ENCODE data around the gene TUBA8.
"Not testable (repeated sequence)": the region's sequence is repeated elsewhere in the genome, so short reads cannot be mapped to it uniquely, and the experiment has no call there.

DNA sequence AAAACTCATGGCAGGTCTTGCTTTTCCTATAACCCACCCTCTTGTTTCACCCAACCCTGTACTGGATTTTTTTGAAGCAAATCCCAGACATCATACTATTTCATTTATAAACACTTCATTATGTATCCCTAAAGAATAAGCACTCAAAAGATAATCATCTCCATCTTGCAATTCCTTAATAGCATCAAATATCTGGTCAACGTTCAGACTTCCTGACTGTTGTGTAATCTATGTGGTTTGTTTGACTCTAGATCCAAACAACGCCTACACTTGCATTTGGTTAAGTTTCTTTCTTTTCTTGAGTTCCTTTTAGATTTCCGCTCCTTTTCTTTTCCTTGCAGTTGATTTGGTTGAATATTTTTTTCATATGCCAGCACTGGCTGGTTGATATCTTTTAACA, 61.6 kb downstream of the TUBA8 start:
- TF ChIP-seq, protein P1, sequence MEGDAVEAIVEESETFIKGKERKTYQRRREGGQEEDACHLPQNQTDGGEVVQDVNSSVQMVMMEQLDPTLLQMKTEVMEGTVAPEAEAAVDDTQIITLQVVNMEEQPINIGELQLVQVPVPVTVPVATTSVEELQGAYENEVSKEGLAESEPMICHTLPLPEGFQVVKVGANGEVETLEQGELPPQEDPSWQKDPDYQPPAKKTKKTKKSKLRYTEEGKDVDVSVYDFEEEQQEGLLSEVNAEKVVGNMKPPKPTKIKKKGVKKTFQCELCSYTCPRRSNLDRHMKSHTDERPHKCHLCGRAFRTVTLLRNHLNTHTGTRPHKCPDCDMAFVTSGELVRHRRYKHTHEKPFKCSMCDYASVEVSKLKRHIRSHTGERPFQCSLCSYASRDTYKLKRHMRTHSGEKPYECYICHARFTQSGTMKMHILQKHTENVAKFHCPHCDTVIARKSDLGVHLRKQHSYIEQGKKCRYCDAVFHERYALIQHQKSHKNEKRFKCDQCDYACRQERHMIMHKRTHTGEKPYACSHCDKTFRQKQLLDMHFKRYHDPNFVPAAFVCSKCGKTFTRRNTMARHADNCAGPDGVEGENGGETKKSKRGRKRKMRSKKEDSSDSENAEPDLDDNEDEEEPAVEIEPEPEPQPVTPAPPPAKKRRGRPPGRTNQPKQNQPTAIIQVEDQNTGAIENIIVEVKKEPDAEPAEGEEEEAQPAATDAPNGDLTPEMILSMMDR (IDR thresholded peaks at IDR 0.05; ENCODE audit: borderline replicate concordance, extremely low read depth, low read length, poor library complexity, severe bottlenecking) = not testable (repeated sequence)
- not testable (repeated sequence) for TF ChIP-seq EZH2 (IDR thresholded peaks at IDR 0.05; ENCODE audit: borderline replicate concordance, low read depth, low read length, severe bottlenecking)

Measured in DND-41 (cell line).